Putamen (tissue), 1 donor: ENCODE measurements around the gene RNF144A.
"Not testable (repeated sequence)": the region's sequence is repeated elsewhere in the genome, so short reads cannot be mapped to it uniquely, and the experiment has no call there.

Experiments
- DNase-seq: peaks from one replicate; pipeline ENCODE4 v3.0.0-alpha.2; 2016; ENCODE audit warnings: low spot score

The RNF144A gene

GRCh38 chr2:6972067-6972710 lies 55.0 kb downstream of the RNF144A start:
- peak; percentile 75 for DNase-seq

- DNase-seq = peak; percentile 70
Measured at GRCh38 chr2:6973895-6974545, 56.8 kb downstream of the RNF144A start.

GRCh38 chr2:6975988-6976387 lies 58.8 kb downstream of the RNF144A start:
- DNase-seq = no peak

- peak; percentile 73 for DNase-seq
Measured at GRCh38 chr2:6977113-6977741, 60.0 kb downstream of the RNF144A start.

- no peak for DNase-seq
Measured at GRCh38 chr2:6977786-6978185, 60.6 kb downstream of the RNF144A start.

GRCh38 chr2:6978991-6979390 lies 61.8 kb downstream of the RNF144A start:
- no peak for DNase-seq

GRCh38 chr2:6982449-6982848 lies 65.2 kb downstream of the RNF144A start:
- no peak for DNase-seq

- DNase-seq = no peak
Measured at GRCh38 chr2:6982934-6983589, 65.8 kb downstream of the RNF144A start.

GRCh38 chr2:6986301-6986911 lies 69.2 kb downstream of the RNF144A start:
- DNase-seq = no peak

GRCh38 chr2:6986912-6987361 lies 69.7 kb downstream of the RNF144A start:
- DNase-seq = peak; percentile 78

- no peak for DNase-seq
Measured at GRCh38 chr2:6990871-6991270, 73.7 kb downstream of the RNF144A start.

GRCh38 chr2:6992794-6993228 lies 75.6 kb downstream of the RNF144A start:
- peak; percentile 79 for DNase-seq

GRCh38 chr2:6993229-6993640 lies 76.0 kb downstream of the RNF144A start:
- peak; percentile 83 for DNase-seq

GRCh38 chr2:6993936-6994335 lies 76.7 kb downstream of the RNF144A start:
- DNase-seq = no peak

GRCh38 chr2:6994536-6995128 lies 77.4 kb downstream of the RNF144A start:
- DNase-seq = no peak

- DNase-seq = no peak
Measured at GRCh38 chr2:6995391-6996097, 78.3 kb downstream of the RNF144A start.

GRCh38 chr2:6999211-6999877 lies 82.1 kb downstream of the RNF144A start:
- DNase-seq = no peak

GRCh38 chr2:7001395-7001794 lies 84.2 kb downstream of the RNF144A start:
- not testable (repeated sequence) for DNase-seq

GRCh38 chr2:7003895-7004294 lies 86.7 kb downstream of the RNF144A start:
- DNase-seq = no peak

GRCh38 chr2:7004636-7005035 lies 87.4 kb downstream of the RNF144A start:
- no peak for DNase-seq

- no peak for DNase-seq
Measured at GRCh38 chr2:7007488-7007845, 90.3 kb downstream of the RNF144A start.
